Measurements from ENCODE around the gene SCG5.
A peak's percentile ranks its signal among the peaks of the same experiment; 100 is the strongest.

Gene SCG5

GRCh38 chr15:32656496-32656895 lies 15.0 kb downstream of the SCG5 start:
- TF ChIP-seq CTCF (conservative IDR thresholded peaks at IDR 0.05) = no peak
- peak overlapping the region; percentile 89 for H3K27ac ChIP-seq

- TF ChIP-seq CTCF (conservative IDR thresholded peaks at IDR 0.05) = peak; percentile 82
- H3K27ac ChIP-seq = peak overlapping the region; percentile 89
These were observed 15.8 kb downstream of the SCG5 start for GRCh38 chr15:32657198-32657883.

- H3K27ac ChIP-seq = peak overlapping the region; percentile 89
- TF ChIP-seq CTCF (conservative IDR thresholded peaks at IDR 0.05) = no peak
These were observed 16.4 kb downstream of the SCG5 start for GRCh38 chr15:32657941-32658340.

GRCh38 chr15:32659340-32660155 lies 18.0 kb downstream of the SCG5 start:
- H3K27ac ChIP-seq = peak overlapping the region; percentile 89
- peak; percentile 48 for TF ChIP-seq CTCF (conservative IDR thresholded peaks at IDR 0.05)

- no peak overlapping the region for H3K27ac ChIP-seq
- no peak for TF ChIP-seq CTCF (conservative IDR thresholded peaks at IDR 0.05)
These were observed 22.2 kb downstream of the SCG5 start for GRCh38 chr15:32663671-32664070.

- TF ChIP-seq CTCF (conservative IDR thresholded peaks at IDR 0.05) = no peak
These were observed 23.3 kb downstream of the SCG5 start for GRCh38 chr15:32664796-32665195.

GRCh38 chr15:32667321-32667720 lies 25.8 kb downstream of the SCG5 start:
- no peak for TF ChIP-seq CTCF (conservative IDR thresholded peaks at IDR 0.05)

More at GRCh38 chr15:32664796-32665195, 23.3 kb downstream of the SCG5 start:
- H3K27ac ChIP-seq = no peak overlapping the region

More at GRCh38 chr15:32667321-32667720, 25.8 kb downstream of the SCG5 start:
- H3K27ac ChIP-seq = no peak overlapping the region

Data from VCaP (cell line).